K562 (cell line): Measurements from ENCODE around the gene CTSW. TPM values are rescaled to one million over a fixed set of nuclear protein-coding genes. Genes with fewer than 3 reads are reported as not detected.
A peak's percentile ranks its signal among the peaks of the same experiment; 100 is the strongest.

Source experiments
- HMG20B ChIP-seq: fragments of 250-450 bp; sonication (Bioruptor Pico); IDR thresholded peaks from 2 replicates; pipeline ENCODE4 v1.5.0; 2021; ENCODE audit warnings: mild to moderate bottlenecking
- HNRNPH1 ChIP-seq: fragments of 200-400 bp; formaldehyde crosslinking; optimal IDR thresholded peaks from 2 replicates; pipeline ENCODE3; 2017; ENCODE audit warnings: low read depth, mild to moderate bottlenecking, low read length, moderate library complexity
- NFRKB ChIP-seq: fragments of 450-650 bp; IDR thresholded peaks from 2 replicates; pipeline ENCODE4 v1.6.1; 2016; ENCODE audit warnings: low read depth
- PRDM10 ChIP-seq: fragments of 450-650 bp; IDR thresholded peaks from 2 replicates; pipeline ENCODE4 v1.6.1; 2018; ENCODE audit not compliant: partially characterized antibody
- RCOR1 ChIP-seq, 2 experiments: IDR thresholded peaks; 2 replicates each; pipeline ENCODE4 v1.6.1; 2012; ENCODE audit warnings: low read depth in 2 of 2, low read length in 2 of 2, borderline replicate concordance in 1 of 2, improper control_type of control experiment in 1 of 2
- SIRT6 ChIP-seq: IDR thresholded peaks from one replicate; pipeline ENCODE4 v1.6.1; 2012; ENCODE audit warnings: low read depth, mild to moderate bottlenecking, control low read depth, inconsistent platforms, low read length, moderate library complexity
- SREBF2 ChIP-seq: sonication (generic); formaldehyde crosslinking; IDR thresholded peaks from 2 replicates; pipeline ENCODE4 v1.4.0; 2020; ENCODE audit warnings: mild to moderate bottlenecking, missing genetic modification reagents
- U2AF1 ChIP-seq: fragments of 200-400 bp; formaldehyde crosslinking; optimal IDR thresholded peaks from 2 replicates; pipeline ENCODE3; 2017; ENCODE audit warnings: mild to moderate bottlenecking, low read depth, low read length, moderate library complexity
- USF1 ChIP-seq: sonication (generic); formaldehyde crosslinking; IDR thresholded peaks from 2 replicates; pipeline ENCODE4 v1.9.0; 2022; ENCODE audit warnings: mild to moderate bottlenecking, missing genetic modification reagents
- ZBTB49 ChIP-seq: sonication (generic); formaldehyde crosslinking; IDR thresholded peaks from 2 replicates; pipeline ENCODE4 v1.8.0; 2022; ENCODE audit warnings: missing genetic modification reagents, mild to moderate bottlenecking, borderline replicate concordance
- ZNF668 ChIP-seq: fragments of 250-450 bp; sonication (Bioruptor Pico); IDR thresholded peaks from 2 replicates; pipeline ENCODE4 v1.8.0; 2022; ENCODE audit warnings: mild to moderate bottlenecking, inconsistent platforms
- ZNF766 ChIP-seq: fragments of 200-800 bp; sonication (Bioruptor generic); conservative IDR thresholded peaks from 2 replicates; pipeline ENCODE4 v1.6.1; 2016; ENCODE audit warnings: missing genetic modification characterization, missing compliant biosample characterization
- polyA plus RNA-seq, 8 experiments: library from polyadenylated mRNA; depleted of rRNA in 4 of 8; stranded (reverse) in 5 of 8; unstranded in 3 of 8; fragments of >200 nt; fragmentation: Nextera tagmentation in 2 of 8; fragmentation: Illumina TruSeq in 1 of 8; extraction: Ambion mirVana in 2 of 8; extraction: Trizol in 1 of 8; gene quantifications; 2 replicates each; pipeline versions ENCODE4 v1.2.1 to v1.2.3, GENCODE V29; 2011 to 2014; ENCODE audit warnings: inconsistent platforms in 1 of 8, missing spikeins in 1 of 8
- total RNA-seq, 7 experiments: library from RNA; depleted of rRNA in 6 of 7; stranded (reverse); fragments of >200 nt in 6 of 7; fragmentation: Illumina TruSeq in 2 of 7; extraction: Trizol in 2 of 7; gene quantifications; 2 replicates each; pipeline versions ENCODE4 v1.2.1 to v1.2.3, GENCODE V29; 2011 to 2021; ENCODE audit warnings: low replicate concordance in 1 of 7
- TF ChIP-seq, protein P1 (sequence below): fragments of 450-650 bp; formaldehyde crosslinking; IDR thresholded peaks from 2 replicates; pipeline ENCODE4 v1.4.0; 2022; ENCODE audit warnings: mild to moderate bottlenecking, moderate library complexity
- TF ChIP-seq, protein P2 (sequence below): fragments of 450-650 bp; IDR thresholded peaks from 2 replicates; pipeline ENCODE4 v1.7.0; 2016; ENCODE audit warnings: borderline replicate concordance
- TF ChIP-seq, protein P3 (sequence below): fragments of 200-800 bp; sonication (Bioruptor generic); IDR thresholded peaks from 2 replicates; pipeline ENCODE4 v1.6.1; 2017; ENCODE audit warnings: missing genetic modification characterization, missing compliant biosample characterization

CTSW gene
- total and polyA plus RNA-seq, 9 of the 15 experiments (the other 6 are each of a cell fraction or from before 2014, with no cell fraction given): 0.04 TPM; not detected in 8

- TF ChIP-seq, protein P1, sequence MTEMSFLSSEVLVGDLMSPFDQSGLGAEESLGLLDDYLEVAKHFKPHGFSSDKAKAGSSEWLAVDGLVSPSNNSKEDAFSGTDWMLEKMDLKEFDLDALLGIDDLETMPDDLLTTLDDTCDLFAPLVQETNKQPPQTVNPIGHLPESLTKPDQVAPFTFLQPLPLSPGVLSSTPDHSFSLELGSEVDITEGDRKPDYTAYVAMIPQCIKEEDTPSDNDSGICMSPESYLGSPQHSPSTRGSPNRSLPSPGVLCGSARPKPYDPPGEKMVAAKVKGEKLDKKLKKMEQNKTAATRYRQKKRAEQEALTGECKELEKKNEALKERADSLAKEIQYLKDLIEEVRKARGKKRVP: 0 out of 2 replicates have a peak, but pooled peaks have one; percentile 12
- TF ChIP-seq, protein P2, sequence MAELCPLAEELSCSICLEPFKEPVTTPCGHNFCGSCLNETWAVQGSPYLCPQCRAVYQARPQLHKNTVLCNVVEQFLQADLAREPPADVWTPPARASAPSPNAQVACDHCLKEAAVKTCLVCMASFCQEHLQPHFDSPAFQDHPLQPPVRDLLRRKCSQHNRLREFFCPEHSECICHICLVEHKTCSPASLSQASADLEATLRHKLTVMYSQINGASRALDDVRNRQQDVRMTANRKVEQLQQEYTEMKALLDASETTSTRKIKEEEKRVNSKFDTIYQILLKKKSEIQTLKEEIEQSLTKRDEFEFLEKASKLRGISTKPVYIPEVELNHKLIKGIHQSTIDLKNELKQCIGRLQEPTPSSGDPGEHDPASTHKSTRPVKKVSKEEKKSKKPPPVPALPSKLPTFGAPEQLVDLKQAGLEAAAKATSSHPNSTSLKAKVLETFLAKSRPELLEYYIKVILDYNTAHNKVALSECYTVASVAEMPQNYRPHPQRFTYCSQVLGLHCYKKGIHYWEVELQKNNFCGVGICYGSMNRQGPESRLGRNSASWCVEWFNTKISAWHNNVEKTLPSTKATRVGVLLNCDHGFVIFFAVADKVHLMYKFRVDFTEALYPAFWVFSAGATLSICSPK: no peak
- TF ChIP-seq USF1 (CRISPR knock-in tag): no peak
- no peak for TF ChIP-seq SIRT6
- no peak for TF ChIP-seq ZBTB49 (CRISPR knock-in tag)
- no peak for TF ChIP-seq HNRNPH1
- TF ChIP-seq NFRKB: no peak
- TF ChIP-seq ZNF766 (CRISPR knock-in tag): peak; percentile 70; the same call in 1 of the 2 replicates
- TF ChIP-seq HMG20B (CRISPR knock-in tag): no peak
- TF ChIP-seq RCOR1 (IDR thresholded peaks at IDR 0.05; ENCODE audit: borderline replicate concordance in 1 of 2, low read depth in 2 of 2, low read length in 2 of 2): no peak; a peak in 1 of 4 replicates
- TF ChIP-seq U2AF1: peak; percentile 87
- TF ChIP-seq SREBF2 (CRISPR knock-in tag): no peak
- TF ChIP-seq, protein P3, sequence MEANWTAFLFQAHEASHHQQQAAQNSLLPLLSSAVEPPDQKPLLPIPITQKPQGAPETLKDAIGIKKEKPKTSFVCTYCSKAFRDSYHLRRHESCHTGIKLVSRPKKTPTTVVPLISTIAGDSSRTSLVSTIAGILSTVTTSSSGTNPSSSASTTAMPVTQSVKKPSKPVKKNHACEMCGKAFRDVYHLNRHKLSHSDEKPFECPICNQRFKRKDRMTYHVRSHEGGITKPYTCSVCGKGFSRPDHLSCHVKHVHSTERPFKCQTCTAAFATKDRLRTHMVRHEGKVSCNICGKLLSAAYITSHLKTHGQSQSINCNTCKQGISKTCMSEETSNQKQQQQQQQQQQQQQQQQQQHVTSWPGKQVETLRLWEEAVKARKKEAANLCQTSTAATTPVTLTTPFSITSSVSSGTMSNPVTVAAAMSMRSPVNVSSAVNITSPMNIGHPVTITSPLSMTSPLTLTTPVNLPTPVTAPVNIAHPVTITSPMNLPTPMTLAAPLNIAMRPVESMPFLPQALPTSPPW: peak; percentile 75
- peak; percentile 99 for TF ChIP-seq PRDM10
- no peak for TF ChIP-seq ZNF668 (CRISPR knock-in tag)
Observed at GRCh38 chr11:65900125-65900898, 20.7 kb downstream of the CTSW start, which contains the start of gene FOSL1 (continued).
